ENCODE results near the gene GLRA3.
"Not testable (repeated sequence)": the region's sequence is repeated elsewhere in the genome, so short reads cannot be mapped to it uniquely, and the experiment has no call there.

GLRA3 gene

GRCh38 chr4:174789657-174790056 lies 39.4 kb downstream of the GLRA3 start:
- no peak for DNase-seq (ENCODE audit: low read depth)
- no peak overlapping the region for H3K4me3 ChIP-seq (ENCODE audit: low read depth, low read length)
- no peak for TF ChIP-seq CTCF (IDR thresholded peaks at IDR 0.05; ENCODE audit: insufficient read depth, low read depth, low read length, missing control alignments)

GRCh38 chr4:174778274-174778986 lies 50.6 kb downstream of the GLRA3 start:
- not testable (repeated sequence) for DNase-seq (ENCODE audit: low read depth); H3K4me3 ChIP-seq (ENCODE audit: low read depth, low read length)

GRCh38 chr4:174775366-174775765 lies 53.7 kb downstream of the GLRA3 start:
- DNase-seq (ENCODE audit: low read depth), result no peak
- TF ChIP-seq CTCF (IDR thresholded peaks at IDR 0.05; ENCODE audit: insufficient read depth, low read depth, low read length, missing control alignments), result no peak
- no peak overlapping the region for H3K4me3 ChIP-seq (ENCODE audit: low read depth, low read length)

GRCh38 chr4:174764105-174764729 lies 64.8 kb downstream of the GLRA3 start:
- H3K4me3 ChIP-seq (ENCODE audit: low read depth, low read length), result no peak overlapping the region
- DNase-seq (ENCODE audit: low read depth), result peak; percentile 48
- peak; percentile 35 for TF ChIP-seq CTCF (IDR thresholded peaks at IDR 0.05; ENCODE audit: insufficient read depth, low read depth, low read length, missing control alignments)

GRCh38 chr4:174763454-174764104 lies 65.5 kb downstream of the GLRA3 start:
- TF ChIP-seq CTCF (IDR thresholded peaks at IDR 0.05; ENCODE audit: insufficient read depth, low read depth, low read length, missing control alignments), result no peak
- no peak for DNase-seq (ENCODE audit: low read depth)
- H3K4me3 ChIP-seq (ENCODE audit: low read depth, low read length), result no peak overlapping the region

GRCh38 chr4:174761451-174761850 lies 67.6 kb downstream of the GLRA3 start:
- no peak for DNase-seq (ENCODE audit: low read depth)
- no peak overlapping the region for H3K4me3 ChIP-seq (ENCODE audit: low read depth, low read length)
- no peak for TF ChIP-seq CTCF (IDR thresholded peaks at IDR 0.05; ENCODE audit: insufficient read depth, low read depth, low read length, missing control alignments)

- H3K4me3 ChIP-seq (ENCODE audit: low read depth, low read length), result no peak overlapping the region
- no peak for DNase-seq (ENCODE audit: low read depth)
- TF ChIP-seq CTCF (IDR thresholded peaks at IDR 0.05; ENCODE audit: insufficient read depth, low read depth, low read length, missing control alignments), result no peak
These were observed 71.3 kb downstream of the GLRA3 start for GRCh38 chr4:174757736-174758135.
